ENCODE results near the gene SLC35G1.

- TF ChIP-seq MAX (CRISPR knock-in tag; IDR thresholded peaks at IDR 0.05): no peak
- TF ChIP-seq USF1 (CRISPR knock-in tag; IDR thresholded peaks at IDR 0.05): no peak
- no peak for TF ChIP-seq ZNF263 (CRISPR knock-in tag; IDR thresholded peaks at IDR 0.05; ENCODE audit: low read depth)
- TF ChIP-seq CTCF (IDR thresholded peaks at IDR 0.05): no peak
- TF ChIP-seq EMX1 (CRISPR knock-in tag; IDR thresholded peaks at IDR 0.05): no peak
- no peak for TF ChIP-seq ATF3 (CRISPR knock-in tag; conservative IDR thresholded peaks at IDR 0.05)
- no peak for TF ChIP-seq SMAD4 (CRISPR knock-in tag; IDR thresholded peaks at IDR 0.05)
- TF ChIP-seq JUN (CRISPR knock-in tag; IDR thresholded peaks at IDR 0.05): no peak
- TF ChIP-seq RELA (CRISPR knock-in tag; IDR thresholded peaks at IDR 0.05; ENCODE audit: borderline replicate concordance): no peak
These were observed 9.3 kb downstream of the SLC35G1 start for GRCh38 chr10:93903051-93903450.

Data from WTC11 (cell line).